Fibroblast of mammary gland (primary cell): ENCODE measurements around the gene ZNF692.
A peak's percentile ranks its signal among the peaks of the same experiment; 100 is the strongest.
"Not testable (repeated sequence)": the region's sequence is repeated elsewhere in the genome, so short reads cannot be mapped to it uniquely, and the experiment has no call there.

ENCODE experiments used
- DNase-seq: peaks from one replicate; pipeline ENCODE4 v3.0.0-alpha.2; 2010; ENCODE audit warnings: low read depth
- H3K4me3 ChIP-seq: 2 replicates; pipeline ENCODE4 v1.5.1; 2011; ENCODE audit warnings: low read depth, mild to moderate bottlenecking, low read length, moderate library complexity; ENCODE audit not compliant: control insufficient read depth
- TF ChIP-seq, protein P1 (sequence below): conservative IDR thresholded peaks from 2 replicates; pipeline ENCODE4 v1.5.1; 2011; ENCODE audit warnings: low read depth, low read length, inconsistent platforms; ENCODE audit not compliant: control insufficient read depth, insufficient read depth

The ZNF692 gene

DNA sequence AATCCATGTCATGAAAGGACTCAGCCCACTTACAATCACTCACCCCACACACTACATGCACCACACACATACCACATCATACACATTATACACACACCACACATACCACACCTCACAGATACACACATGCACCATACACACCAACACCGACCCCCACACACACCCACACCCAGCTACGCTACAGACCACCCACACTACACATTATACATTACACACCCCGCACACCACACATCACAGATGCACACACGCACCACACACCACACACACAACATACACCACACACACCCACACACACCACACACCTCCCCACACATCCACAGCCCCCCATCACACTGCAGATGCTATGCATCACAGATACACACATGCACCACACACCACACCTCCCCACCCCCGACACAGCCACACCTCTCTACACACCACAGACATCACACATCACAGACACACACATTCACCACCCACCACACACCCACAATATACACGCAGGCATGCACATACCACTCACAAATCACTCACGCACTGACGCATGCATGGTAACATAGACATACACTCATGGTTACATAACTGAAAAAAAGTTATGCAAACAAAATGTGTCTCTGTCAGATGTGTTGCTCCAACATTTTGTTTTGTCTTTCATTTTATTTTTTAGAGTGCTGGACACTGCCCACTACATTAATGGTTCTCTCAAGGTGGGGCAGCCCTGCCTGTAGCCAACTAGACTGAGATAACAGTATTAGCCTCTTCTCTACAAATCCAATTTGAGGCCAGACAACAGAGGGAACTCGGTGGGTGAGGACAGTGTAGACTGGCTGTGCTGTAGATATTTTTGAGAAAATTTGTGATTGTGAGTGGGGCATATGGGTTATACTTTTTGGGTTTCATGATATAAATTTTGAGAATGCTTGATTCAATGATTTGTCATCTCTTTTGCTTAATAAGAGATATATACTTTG lies 31.9 kb upstream of the ZNF692 start:
- TF ChIP-seq, protein P1, sequence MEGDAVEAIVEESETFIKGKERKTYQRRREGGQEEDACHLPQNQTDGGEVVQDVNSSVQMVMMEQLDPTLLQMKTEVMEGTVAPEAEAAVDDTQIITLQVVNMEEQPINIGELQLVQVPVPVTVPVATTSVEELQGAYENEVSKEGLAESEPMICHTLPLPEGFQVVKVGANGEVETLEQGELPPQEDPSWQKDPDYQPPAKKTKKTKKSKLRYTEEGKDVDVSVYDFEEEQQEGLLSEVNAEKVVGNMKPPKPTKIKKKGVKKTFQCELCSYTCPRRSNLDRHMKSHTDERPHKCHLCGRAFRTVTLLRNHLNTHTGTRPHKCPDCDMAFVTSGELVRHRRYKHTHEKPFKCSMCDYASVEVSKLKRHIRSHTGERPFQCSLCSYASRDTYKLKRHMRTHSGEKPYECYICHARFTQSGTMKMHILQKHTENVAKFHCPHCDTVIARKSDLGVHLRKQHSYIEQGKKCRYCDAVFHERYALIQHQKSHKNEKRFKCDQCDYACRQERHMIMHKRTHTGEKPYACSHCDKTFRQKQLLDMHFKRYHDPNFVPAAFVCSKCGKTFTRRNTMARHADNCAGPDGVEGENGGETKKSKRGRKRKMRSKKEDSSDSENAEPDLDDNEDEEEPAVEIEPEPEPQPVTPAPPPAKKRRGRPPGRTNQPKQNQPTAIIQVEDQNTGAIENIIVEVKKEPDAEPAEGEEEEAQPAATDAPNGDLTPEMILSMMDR = no peak
- no peak overlapping the region for H3K4me3 ChIP-seq
- no peak for DNase-seq

DNA sequence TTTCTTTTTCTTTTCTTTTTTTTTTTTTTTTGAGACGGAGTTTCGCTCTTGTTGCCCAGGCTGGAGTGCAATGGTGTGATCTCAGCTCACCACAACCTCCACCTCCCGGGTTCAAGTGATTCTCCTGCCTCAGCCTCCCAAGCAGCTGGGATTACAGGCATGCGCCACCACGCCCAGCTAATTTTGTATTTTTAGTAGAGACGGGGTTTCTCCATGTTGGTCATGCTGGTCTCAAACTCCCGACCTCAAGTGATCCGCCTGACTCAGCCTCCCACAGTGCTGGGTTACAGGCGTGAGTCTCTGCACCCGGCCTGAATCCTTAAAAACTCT lies 31.0 kb upstream of the ZNF692 start:
- not testable (repeated sequence) for H3K4me3 ChIP-seq, DNase-seq

DNA sequence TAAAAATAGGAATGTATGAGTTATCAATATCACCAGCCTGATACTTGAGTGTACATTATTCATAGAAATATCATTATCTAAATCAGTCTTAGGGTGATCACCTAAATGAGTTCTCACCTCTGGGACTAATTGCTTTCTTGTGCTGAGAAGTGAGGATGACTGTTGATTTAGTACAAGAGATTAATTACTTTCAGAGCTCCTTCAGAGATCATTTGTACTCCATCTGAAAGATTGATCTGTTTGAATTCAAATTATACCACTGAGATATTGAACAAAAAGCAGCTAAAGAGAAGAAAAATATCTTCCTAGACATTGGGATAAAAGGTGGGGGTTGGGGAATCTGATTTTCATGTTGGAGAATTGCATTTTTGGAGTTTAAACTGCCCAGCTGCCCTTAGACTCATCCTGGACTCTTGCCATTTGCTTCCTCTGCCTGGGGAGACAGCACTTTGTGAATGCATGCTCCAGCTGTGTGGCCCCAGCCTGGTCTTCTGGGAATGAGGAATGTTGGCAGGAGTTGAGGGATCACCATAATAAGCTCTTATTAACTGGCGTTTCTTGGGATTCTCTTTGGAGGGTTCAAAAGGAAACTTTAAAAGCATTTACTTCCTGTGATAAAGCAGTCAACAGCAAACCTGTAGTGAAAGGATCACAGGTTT lies 27.5 kb upstream of the ZNF692 start:
- TF ChIP-seq, protein P1 = no peak
- peak; percentile 42 for DNase-seq
- no peak overlapping the region for H3K4me3 ChIP-seq

DNA sequence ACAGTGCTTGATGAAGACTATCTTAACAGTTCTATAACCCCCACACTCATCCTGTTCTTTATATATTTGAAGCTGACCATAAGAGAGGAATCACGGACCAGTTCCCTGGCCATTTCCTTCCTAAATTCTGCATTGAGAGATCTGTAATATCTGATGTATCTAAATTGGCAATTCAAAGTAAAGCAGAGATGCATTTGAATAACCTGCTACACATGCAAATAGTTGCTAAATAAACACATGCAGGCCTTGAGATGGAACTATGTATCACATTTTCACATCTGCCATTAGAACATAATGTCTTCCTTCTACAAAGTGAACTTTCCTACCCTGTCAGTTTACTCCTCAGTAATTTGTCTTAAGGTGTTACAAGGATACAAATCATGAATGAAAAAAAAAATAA lies 26.8 kb upstream of the ZNF692 start:
- no peak for DNase-seq
- TF ChIP-seq, protein P1 = no peak
- H3K4me3 ChIP-seq = no peak overlapping the region

DNA sequence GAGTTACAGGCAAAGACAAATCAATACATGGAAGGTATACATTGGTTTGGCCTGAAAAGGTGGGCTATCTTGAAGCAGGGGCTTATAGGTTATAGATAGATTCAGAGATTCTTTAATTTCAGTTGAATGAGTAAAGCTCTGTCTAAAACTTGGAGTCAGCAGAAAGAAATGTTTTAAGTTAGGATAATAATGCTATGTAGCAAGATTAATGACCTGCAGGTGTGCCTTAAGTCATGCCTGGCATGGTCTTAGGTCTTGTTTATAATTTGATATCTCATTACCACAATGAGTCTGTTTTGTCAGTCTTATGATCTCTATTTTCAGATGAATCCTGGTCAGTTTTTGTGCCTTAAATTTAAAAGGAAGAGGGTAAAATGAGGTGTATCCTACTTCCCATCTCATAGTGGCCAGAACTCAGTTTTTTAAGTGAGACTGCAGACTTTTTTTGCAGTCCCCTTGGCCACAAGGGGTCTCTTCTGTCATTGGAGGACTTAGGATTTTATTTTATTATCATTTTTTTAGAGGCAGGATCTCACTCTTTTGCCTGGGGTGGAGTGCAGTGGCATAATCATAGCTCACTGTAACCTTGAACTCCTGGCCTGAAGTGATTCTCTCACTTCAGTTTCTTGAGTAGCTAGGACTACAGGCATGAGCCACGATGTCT lies 25.9 kb upstream of the ZNF692 start:
- DNase-seq = no peak
- H3K4me3 ChIP-seq = no peak overlapping the region
- TF ChIP-seq, protein P1 = no peak

DNA sequence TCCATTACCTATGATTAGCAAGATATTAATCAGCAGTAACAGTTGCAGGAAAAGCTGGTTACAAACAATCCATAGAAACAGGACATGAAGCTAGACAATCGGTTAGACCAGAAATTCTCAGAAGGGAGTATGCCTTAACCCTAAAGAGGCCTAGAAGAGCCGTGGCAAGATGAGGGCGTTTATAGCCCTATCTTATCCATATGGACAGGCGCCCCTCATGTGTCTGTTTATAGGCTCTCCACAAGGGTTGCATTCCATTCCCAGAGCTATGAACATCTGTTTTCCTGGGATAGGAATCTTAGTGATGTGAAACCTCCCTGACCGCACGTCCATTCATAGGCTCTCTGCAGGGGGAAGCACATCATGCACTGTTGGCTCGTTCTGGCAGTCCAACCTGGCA lies 23.5 kb upstream of the ZNF692 start:
- DNase-seq, H3K4me3 ChIP-seq: not testable (repeated sequence)

DNA sequence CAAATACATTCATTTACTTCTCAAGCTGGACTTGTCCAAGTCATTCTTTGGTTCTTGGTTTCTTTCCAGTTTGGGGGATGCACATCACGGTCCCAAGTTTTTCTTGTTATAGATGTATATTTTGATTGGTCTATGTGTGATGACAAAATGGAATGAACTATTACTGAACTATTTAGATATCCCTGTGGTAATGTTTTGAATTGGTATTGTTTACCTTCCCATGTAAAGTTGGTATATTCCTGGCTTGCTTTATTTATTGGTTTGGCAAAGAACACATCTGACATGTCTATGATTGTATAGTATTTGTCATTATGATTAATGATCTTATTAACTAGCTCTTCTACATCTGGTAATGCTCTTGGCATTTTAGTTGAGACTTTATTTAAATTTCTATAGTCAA lies 22.4 kb upstream of the ZNF692 start:
- TF ChIP-seq, protein P1 = no peak
- H3K4me3 ChIP-seq = no peak overlapping the region
- DNase-seq = no peak
